Right atrium auricular region (tissue), 2 donors: ENCODE results near the gene TMEM44. TPM values are rescaled to one million over a fixed set of nuclear protein-coding genes. Genes with fewer than 3 reads are reported as not detected.

Source experiments
- DNase-seq: peaks from one replicate; pipeline ENCODE4 v3.0.0-alpha.2; 2019; ENCODE audit warnings: low spot score
- H3K27ac ChIP-seq, 2 donors: fragments of 200-600 bp; sonication (generic); 1 replicate in 1 of 2; 2 replicates in 1 of 2; pipeline ENCODE4 v1.5.1; 2016 to 2019
- H3K27me3 ChIP-seq, 2 donors: fragments of 200-600 bp; sonication (generic); one replicate each; pipeline versions ENCODE4 v1.5.1 to v1.6.0; 2017 to 2019
- H3K36me3 ChIP-seq: fragments of 200-600 bp; sonication (generic); one replicate; pipeline ENCODE4 v1.5.1; 2016
- H3K4me1 ChIP-seq, 2 donors: fragments of 200-600 bp; sonication (generic); one replicate each; pipeline versions ENCODE4 v1.5.1 to v1.6.0; 2017 to 2019
- H3K4me3 ChIP-seq, 2 donors: fragments of 200-600 bp; sonication (generic); 1 replicate in 1 of 2; 2 replicates in 1 of 2; pipeline ENCODE4 v1.5.1; 2017 to 2019; ENCODE audit warnings: mild to moderate bottlenecking in 1 of 2, moderate library complexity in 1 of 2
- H3K9me3 ChIP-seq, 2 donors: fragments of 200-600 bp; sonication (generic); one replicate each; pipeline ENCODE4 v1.5.1; 2019
- total RNA-seq, 2 donors: library from RNA; depleted of rRNA; stranded (reverse); fragments of >200 nt; gene quantifications; one replicate each; pipeline ENCODE4 v1.1.0, GENCODE V29; 2016
- TF ChIP-seq, protein P1 (sequence below), 2 donors: fragments of 200-600 bp; sonication (generic); IDR thresholded peaks; one replicate each; pipeline ENCODE4 v1.5.1; 2019; ENCODE audit warnings: antibody characterized with exemption in 2 of 2

TMEM44 gene
- total RNA-seq, 2 donors from 2014 or later: 5.9 to 6.4 TPM

GRCh38 chr3:194560047-194560446, 73.2 kb downstream of the TMEM44 start:
- TF ChIP-seq, protein P1, sequence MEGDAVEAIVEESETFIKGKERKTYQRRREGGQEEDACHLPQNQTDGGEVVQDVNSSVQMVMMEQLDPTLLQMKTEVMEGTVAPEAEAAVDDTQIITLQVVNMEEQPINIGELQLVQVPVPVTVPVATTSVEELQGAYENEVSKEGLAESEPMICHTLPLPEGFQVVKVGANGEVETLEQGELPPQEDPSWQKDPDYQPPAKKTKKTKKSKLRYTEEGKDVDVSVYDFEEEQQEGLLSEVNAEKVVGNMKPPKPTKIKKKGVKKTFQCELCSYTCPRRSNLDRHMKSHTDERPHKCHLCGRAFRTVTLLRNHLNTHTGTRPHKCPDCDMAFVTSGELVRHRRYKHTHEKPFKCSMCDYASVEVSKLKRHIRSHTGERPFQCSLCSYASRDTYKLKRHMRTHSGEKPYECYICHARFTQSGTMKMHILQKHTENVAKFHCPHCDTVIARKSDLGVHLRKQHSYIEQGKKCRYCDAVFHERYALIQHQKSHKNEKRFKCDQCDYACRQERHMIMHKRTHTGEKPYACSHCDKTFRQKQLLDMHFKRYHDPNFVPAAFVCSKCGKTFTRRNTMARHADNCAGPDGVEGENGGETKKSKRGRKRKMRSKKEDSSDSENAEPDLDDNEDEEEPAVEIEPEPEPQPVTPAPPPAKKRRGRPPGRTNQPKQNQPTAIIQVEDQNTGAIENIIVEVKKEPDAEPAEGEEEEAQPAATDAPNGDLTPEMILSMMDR (IDR thresholded peaks at IDR 0.05): no peak

DNA sequence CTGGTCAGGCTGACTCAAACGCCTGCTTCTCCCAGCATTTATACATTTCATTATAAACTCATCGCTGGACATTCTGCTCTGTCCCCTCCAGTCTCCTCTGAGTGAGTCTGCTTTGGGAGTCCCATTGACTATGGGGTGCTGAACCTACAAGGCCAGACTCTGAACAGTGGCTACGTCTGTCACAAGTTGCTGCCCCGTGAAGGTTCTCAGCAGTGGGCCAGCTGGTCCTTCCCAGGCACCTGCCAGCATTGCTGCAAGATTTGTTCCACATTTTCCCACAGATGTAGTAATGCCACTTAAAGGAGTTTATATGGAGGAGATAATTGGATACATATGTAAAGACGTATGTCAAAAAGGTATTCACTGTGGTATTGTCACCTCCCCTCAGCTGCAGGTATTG, 73.7 kb downstream of the TMEM44 start:
- Histone ChIP-seq H3K27me3 (no peaks in the 10 kb centered on the region), H3K4me3 (no peak overlapping the region), H3K4me1 (peaks cover 0 to 24% of the 10 kb centered on the region in 2 donors), H3K36me3 (no peaks in the 10 kb centered on the region), H3K9me3 (no peaks in the 10 kb centered on the region), H3K27ac (no peak overlapping the region)
- TF ChIP-seq, protein P1 (IDR thresholded peaks at IDR 0.05): no peak
- no peak for DNase-seq

More at GRCh38 chr3:194560047-194560446, 73.2 kb downstream of the TMEM44 start:
- no peaks in the 10 kb centered on the region for H3K36me3 ChIP-seq
- H3K9me3 ChIP-seq: no peaks in the 10 kb centered on the region
- no peak overlapping the region for H3K27ac ChIP-seq
- peaks cover 0 to 18% of the 10 kb centered on the region in 2 donors for H3K4me1 ChIP-seq
- no peak overlapping the region for H3K4me3 ChIP-seq
- no peaks in the 10 kb centered on the region for H3K27me3 ChIP-seq
- DNase-seq: no peak

DNA sequence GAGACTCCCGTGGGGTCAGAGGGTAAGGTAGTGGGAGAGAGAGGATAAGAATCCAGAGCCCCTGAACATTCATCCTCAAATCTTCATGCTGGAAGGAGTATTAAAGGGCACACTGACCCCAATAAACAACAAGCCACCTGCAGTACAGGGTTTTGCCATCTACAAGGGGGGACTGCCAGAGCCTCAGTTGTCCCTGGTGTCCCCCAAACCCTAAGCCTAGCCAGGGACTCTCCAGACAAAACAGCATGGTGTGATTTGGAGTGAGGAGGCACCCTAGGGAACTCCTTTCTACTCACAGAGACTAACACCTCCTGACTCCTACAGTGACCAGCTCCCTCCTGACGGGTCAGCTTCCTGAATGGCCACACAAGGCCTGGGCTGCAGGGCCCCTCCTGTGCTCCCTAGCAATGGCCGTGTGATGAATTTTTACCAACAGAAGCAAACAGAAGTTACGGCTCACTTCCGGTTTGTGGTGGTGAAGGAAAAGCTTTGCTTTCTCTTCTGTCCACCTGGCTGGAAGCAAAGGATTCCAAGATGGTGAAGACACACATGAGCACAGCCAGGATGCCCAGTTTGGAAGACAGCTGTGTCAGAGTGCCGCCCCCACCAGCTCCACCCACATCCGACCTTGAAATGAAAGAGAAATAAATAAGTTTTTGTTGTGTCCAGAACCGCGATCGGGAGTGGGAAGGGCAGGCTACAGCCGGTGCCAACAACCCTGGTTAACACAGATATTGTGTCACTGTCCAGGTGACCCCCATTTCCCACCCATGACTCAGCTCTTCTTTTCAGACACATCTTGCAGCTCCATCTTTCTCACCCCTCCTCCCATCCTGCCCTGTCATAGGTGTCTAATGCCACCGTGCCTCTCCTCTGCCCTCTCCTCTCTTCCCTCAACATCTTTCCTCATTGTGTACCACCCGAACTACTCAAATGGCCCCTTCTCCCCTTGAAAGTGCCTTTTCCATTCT, 76.8 kb downstream of the TMEM44 start:
- peak overlapping the region; percentile 32 to 54 for H3K27ac ChIP-seq
- no peaks in the 10 kb centered on the region for H3K36me3 ChIP-seq
- DNase-seq: no peak
- peaks cover 0 to 30% of the 10 kb centered on the region in 2 donors for H3K4me1 ChIP-seq
- no peaks in the 10 kb centered on the region for H3K27me3 ChIP-seq
- H3K4me3 ChIP-seq: no peak overlapping the region
- H3K9me3 ChIP-seq: no peaks in the 10 kb centered on the region
- TF ChIP-seq, protein P1 (IDR thresholded peaks at IDR 0.05): no peak

DNA sequence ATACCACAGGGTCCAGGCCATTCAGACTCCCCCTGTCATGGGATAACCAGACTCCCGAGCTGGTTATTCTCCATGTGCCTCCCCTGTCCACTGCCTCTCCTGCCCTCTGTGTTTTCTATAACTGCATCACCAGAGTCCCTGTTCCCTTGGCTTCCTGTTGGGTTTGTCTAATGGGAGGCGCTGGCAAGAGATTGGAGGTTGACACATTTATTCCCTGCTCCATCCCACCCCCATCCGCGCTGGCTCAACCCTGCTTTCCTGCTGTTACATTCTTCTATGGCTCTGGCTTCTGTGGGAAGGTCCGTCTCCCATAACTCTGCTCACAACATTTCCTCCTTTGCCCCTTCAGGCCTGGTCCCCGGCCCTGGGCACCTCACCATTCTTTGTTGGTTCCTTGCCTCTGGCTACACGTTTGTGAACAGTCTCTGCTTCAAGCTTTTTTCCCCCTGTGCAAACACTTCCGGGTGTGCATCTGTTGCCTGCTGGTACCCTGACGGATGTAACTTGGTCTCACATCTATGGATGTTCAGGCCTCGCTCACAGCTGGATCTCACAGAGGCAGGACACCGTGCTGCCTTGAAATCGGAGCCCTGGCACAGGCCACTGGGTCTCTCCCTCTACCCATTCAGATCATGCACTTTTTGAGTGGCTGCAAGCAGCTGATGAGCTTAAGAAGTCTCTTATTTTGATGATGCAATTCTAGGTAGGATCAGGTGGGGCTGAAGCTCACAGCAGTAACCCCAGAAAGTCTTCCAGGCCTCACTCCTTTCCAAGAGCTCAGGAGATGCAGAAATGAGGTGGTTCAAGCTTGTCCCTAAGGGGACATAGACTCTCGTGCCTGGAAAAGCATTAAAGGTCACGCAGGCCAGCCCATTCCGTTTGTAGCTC, 77.8 kb downstream of the TMEM44 start:
- TF ChIP-seq, protein P1 (IDR thresholded peaks at IDR 0.05): no peak
- Histone ChIP-seq H3K27me3 (no peaks in the 10 kb centered on the region), H3K4me1 (peaks cover 0 to 34% of the 10 kb centered on the region in 2 donors), H3K36me3 (no peaks in the 10 kb centered on the region), H3K4me3 (no peak overlapping the region), H3K9me3 (no peaks in the 10 kb centered on the region), H3K27ac (peak overlapping the region; percentile 32 to 54)
- DNase-seq: no peak

DNA sequence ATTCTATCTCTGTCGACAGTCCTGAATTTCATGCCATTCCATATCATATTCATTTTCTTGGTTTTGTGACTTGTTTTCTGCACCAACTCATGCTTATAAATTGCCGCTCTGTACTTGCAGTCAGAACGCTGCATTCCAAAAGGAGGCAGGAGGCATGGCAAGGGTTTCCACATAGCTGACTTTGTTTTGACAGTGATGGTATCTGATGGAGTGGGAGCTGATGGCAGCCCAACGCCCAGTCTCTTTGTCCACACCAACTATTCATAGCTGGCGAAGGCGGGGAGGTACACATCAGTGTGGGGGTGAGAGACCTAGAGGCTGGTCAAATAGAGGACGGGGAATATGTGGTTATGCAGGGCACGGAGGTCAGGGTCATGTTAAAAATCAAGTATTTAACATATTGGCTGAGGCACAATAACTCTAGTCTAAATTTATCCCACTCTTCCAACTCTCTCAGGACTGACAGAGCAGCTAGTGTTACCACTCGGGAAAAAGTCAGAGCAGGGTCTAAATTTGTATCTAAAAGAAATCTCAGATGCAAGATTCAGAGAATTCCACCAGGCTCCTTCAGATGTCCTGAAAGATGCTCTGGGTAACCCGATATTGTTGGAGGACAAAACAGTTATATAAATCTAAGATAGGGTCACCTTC, 78.6 kb downstream of the TMEM44 start:
- Histone ChIP-seq H3K9me3 (no peaks in the 10 kb centered on the region), H3K27me3 (no peaks in the 10 kb centered on the region), H3K4me3 (no peak overlapping the region), H3K27ac (peak overlapping the region; percentile 32 to 54), H3K4me1 (peaks cover 0 to 41% of the 10 kb centered on the region in 2 donors), H3K36me3 (no peaks in the 10 kb centered on the region)
- no peak for DNase-seq
- TF ChIP-seq, protein P1 (IDR thresholded peaks at IDR 0.05): no peak
